Measurements from ENCODE around the gene DPF3.

DPF3 gene

DNA sequence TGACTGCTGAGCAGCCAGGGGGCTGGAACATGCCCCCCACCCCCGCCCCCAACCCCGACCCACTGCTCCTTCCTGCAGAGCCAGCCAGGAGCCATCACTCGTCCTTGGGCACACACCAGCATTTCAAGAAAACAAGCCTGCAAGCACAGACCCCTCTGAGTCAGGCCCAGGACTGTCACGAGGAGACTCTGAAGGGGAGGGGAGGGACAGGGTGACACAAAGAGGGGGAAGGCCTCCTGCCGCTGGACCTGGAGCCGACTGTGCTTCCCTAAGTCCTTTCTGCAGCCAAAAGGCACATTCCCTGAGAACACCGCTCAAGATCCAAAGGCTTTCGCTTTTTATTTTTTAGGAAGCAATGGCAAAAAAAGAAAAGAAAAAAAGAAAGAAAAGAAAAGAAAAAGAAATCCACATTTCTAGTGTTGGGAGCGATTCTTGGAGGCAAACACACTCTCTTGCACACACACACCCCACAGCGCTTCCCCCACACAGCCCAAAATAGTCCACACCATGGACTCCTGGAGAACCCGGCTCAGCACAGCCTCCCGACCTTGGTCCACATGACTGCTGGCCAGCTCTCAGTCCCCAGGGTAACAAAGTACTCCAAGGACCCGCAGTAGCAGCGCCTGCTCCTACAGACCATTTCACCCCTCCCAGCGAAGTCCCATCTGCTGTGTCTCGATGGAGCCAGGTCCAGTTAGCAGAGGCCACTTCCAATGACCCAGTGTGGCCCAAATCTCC lies 101.7 kb downstream of the DPF3 start:
- DNase-seq: no peak

DNA sequence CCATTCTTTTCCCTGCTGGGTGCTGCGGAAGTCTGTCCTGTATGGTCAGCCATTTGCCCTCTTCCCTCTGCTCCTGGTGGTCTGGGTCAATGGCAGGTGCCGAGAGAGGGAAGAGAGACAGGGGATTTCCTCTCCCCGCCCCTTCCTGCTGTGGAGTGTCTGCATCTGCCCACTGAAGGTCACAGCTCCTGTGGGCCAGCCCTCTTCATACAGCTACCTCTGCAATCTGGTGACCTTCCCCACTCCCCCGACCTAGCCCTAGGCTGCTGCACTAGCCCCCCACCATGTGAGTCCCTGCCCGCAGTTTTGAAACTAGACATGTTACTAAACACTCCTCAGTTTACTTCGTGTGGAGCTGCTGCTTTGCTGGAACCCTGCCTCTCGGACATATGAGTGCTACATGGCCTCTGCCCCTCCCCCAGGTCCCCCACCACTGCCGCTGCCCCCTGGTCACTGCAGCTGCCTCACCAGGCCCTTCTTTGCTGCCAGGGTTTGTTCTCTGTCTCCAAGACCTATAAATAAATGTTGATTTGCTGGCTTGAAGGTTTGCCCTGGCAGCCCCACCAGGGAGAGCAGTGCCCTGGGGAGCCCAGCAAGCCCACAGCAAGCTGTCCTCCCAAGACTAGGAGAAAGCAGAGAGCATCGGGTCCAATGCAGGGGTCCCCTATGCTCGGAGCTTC lies 102.9 kb downstream of the DPF3 start:
- no peak for DNase-seq

DNA sequence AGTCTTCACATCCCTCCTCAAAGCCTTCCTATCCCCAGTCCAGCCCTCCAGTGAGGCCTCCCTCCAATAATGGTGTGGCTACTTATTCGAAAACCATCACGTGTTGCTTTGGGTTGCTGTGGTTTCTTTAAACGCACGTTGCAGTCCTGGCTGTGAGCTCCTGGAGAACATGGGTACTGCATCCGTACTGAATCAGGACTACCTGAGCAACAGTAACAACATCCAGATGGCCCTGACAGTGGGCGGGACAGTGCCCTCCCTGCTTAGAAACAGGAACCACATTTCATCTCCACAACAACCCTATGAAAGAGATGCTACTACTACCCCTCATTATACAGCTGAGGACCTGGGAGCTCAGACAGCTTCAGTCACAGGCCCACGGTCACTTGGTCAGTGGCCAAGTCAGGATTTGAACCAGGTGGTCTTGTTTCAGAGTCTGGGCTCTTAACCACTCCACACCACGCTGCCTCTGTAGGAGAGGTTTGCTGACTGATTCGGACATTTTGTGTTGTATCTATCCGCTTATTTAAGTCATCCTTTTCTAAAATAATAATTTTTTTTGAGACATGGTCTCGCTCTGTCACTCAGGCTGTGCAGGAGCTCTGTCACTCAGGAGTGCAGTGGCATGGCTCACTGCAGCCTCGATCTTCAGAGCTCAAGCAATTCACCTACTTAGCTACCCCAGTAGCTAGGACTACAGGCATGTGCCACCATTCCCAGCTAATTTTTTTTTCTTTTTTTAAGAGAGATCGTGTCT lies 104.8 kb downstream of the DPF3 start:
- DNase-seq: no peak

DNA sequence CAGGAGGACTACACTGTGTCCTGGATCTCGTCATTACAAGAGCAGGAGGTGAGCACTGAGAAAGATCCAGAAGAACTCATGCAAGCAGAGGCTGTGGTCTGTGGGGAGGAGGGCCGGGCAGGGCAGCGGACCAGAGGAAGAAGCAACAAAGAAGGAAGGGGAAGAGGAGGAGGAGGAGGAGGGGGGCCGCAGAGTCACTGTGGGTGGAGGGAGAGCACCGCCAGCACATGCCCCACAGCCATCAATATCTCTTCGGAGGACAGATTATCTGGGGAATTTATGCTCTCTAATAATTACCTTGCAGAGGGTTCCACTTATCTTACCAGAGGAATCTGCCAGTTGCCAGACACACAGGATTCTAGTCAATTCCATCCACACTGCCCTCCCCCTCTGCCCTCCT lies 105.6 kb downstream of the DPF3 start:
- DNase-seq: no peak

DNA sequence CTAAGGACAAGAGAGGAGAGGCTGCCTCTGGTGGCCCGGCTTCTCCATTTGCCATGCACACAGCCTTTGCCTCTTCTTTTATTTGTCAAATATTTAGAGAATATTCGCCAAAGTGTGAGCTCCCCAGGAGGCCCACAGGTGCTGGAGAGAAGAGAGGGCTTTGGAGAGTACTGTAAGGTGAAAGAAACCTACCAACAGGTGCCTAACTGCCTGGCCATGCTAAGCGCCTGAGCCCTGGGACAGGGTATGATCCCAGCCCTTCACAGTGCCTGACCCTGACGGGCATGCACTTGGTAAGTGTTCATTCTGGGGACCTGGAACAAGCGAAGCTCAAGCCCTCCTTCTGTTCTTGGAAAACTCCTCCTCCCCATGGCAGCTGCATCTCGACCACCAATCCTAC lies 106.1 kb downstream of the DPF3 start:
- no peak for DNase-seq

DNA sequence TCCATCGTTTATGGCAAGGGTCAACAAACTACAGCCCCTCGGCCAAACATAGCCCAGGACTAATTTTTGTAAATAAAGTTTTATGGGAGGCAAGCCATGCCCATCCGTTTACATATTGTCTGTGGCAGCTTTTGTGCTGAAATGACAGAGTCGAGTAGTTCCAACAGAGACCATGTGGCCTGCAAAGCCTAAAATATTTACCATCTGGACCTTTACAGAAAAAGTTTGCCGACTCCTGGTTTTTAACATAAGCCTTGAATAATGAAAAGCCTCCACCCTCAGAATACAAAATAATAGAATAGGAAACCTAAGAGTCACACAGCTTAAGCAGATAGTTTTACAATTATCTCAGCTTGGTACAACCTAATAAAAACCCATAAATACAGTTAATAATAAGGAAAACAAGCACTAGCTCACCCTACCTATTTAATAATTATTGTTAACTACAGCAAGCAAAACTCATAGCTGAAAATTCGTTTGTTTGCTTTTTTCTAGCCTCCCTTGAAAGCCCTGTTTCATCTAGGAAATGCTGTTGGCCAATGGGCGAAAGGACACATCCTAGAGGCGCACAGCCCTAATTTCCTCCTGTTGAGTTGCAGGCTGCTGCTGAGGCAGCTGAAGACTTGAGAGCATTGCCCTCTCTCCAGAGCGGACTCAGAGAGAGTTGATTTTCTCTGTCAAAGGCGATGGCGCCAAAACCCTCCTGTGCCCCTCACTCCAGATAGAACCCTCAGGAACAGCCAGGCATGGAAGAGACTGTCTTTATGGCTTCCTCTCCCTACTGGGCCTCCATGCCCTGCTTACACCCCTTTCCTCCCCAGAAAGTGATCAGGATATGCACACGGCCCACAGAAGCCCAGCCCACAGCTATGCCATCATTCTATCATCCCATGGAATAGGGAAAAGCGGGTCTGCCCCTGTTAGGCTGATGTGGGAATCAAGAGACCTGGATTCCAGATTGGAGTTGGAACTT lies 107.2 kb downstream of the DPF3 start:
- DNase-seq: no peak

DNA sequence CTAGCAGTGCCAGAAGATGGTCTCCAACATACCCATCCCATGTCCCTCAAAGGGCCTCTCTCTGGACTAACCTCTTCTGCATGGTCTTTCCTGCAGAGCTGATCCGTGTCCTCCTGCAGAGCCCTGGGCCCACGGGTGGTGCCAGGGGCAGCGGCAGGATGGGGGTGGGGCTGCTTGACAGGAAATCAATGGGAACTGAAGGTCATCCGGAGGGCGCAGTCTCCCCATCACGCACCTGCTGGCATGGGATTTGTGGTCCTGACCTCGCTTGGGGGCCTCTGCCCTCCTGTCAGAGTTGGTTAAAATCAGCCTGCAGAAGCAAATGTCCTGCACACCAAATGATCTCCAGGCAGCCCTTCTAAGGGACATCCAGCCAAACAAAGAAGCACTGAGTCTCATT lies 110.2 kb downstream of the DPF3 start:
- DNase-seq: no peak

DNA sequence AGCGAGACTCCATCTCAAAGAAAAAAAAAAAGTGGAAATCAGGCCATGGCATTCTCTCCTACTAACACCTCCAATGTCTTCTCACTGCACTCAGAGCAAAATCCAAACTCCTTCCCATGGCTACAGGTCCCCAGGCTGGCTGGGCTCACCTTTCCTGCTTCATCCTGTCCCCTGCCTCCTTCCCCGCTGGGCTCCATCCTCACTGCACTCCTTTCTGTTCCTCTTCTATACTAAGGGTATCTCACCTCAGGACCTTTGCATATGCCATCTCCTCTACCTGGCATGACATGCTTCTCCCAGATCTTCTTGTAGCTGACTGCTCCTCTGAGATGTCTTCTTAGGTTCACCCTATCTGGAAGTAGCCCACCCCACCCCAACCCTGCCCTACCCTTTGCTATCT lies 111.1 kb downstream of the DPF3 start:
- no peak for DNase-seq

DNA sequence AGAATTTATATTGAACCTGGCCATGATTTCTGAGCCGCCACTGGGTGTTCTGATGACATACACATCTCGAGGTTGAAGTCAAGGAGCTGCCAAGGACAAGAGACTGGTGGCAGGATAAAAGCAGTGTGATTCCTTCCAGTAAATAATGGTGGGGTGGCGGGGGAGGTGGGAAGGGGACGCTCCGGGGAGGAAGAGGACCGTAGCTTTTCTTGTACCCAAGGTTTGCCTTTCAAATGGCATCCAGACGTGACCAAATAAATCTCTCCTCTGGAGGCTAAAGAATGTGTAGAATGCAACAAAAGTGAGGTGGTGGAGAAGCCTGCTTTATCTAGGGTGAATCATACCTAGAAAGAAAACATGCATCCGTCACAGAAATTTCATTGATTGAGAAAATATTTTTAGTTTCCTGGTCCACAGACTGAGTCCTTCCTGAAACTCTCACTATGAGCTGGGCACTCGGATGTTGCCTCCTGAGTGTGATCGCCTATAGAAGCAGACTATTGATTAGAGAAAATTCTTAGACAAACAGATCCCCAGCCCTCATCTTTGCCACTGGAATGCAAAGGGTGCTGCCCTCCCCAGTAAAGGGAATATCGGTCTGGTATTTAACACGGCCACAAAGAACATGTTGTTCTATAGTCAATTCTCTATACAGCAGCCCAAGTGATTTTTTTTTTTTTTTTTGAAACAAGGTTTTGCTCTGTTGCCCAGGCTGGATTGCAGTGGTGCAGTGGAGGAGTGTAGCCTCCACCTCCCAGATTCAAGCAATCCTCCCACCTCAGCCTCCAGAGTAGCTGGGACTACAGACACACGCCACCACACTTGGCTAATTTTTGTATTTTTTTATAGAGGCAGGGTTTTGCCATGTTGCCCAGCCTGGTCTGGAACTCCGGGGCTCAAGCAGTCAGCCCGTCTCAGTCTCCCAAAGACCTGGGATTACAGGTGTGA lies 112.1 kb downstream of the DPF3 start:
- DNase-seq: no peak

DNA sequence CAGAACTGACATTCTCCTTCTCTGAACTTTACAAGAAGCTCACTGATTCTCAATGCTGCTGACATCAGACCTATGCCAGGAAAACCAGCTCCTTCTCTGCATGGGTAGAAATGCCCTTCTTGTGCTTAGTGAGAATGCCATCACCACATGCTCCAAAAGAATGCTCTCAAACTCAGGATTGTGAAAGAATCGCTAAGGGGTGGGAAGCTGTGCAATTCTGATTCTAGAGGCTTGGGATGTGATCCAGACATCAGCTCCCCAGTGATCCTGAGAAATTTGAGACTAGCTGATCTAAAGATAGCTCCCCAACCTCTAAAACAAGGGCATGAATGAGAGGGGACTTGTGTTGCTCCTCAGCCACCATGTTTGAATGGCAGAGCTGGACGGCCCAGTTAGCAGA lies 113.2 kb downstream of the DPF3 start:
- no peak for DNase-seq

DNA sequence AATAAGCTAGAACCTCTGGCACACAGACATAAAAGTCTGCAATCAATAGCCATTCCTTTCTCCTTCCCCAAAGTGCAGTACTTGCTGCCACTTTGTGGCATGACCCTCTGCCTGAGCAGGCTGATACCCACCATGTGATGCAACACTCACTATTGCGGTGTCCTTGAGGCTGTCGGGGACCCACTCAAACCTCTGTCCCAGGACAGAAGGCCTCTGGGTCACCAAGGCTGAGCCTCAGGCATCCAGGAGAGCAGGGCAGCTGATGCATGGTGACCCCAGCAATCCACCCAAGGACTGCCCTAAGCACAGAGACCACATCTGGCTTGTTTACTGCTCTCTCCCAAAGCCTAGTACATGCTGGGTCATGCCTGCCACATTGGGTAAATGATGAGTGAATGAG lies 114.2 kb downstream of the DPF3 start:
- DNase-seq: no peak

DNA sequence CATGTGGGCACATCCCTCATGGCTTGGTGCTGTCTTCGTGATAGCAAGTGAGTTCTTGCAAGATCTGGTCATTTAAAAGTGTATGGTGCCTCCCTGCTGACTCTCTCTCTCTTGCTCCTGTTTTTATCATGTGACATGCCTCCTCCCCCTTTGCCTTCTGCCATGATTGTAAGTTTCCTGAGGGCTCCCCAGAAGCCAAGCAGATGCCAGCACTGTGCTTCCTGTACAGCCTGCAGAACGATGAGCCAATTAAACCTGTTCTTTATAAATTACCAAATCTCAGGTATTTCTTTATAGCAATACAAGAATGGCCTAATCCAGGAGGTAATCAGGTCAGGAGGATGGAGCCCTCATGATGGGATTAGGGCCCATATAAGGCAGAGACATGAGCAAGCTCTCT lies 116.3 kb downstream of the DPF3 start:
- DNase-seq: no peak

DNA sequence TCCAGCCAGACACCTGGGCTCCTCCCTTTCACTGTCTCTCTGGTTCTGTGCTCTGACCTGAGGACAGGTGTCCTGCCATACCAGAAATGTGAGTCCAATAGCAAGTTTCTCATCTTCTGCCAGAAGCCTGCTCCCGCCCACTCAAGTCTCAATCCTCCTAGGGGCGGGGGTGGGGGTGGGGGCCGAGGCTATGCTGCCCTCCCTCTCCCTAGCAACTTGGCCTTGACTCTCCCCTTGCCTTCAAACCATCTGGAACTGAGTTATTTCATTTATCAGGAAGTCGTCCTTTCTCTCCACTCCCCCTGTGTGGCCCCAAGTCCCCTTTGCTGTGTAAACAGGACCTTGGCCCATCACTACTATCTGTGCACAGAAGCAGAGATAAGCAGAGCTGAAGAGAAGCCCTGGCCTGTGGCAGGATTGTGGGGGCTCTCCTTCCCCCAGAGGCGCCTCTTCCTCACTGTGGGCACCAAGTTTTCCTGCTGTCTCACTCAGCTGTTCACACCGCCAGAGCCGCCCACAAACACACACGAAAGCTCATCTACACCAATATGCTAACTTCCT lies 117.1 kb downstream of the DPF3 start:
- no peak for DNase-seq

DNA sequence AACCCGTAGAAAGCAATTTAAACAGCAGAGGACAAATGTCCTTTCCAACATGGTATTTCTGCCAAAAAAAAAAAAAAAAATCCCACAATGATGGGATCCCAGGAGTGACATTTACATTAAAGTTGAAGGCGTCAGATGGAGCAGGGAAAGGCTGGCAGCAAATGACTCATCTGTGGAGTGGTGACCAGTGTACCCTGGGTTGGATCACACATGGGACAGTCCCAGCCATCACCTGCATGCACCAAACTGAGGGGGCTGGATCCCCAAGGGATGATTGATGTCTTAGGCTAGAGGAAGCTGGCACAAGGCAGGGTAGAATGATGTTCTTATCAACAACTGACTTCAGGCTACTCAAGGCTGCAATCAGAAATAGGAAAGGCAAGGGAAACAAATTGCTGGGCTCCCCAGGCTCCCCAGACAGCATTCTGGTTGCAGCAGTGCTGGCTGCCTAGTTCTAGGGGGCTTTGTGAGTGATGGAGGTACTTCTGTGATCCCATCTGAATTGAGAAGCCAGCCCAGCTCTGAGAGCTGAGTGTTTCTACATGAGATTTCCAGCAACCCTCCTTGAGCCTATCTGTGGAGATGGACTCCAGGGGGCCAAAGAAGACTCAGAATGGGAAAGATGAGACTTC lies 117.9 kb downstream of the DPF3 start:
- DNase-seq: no peak

DNA sequence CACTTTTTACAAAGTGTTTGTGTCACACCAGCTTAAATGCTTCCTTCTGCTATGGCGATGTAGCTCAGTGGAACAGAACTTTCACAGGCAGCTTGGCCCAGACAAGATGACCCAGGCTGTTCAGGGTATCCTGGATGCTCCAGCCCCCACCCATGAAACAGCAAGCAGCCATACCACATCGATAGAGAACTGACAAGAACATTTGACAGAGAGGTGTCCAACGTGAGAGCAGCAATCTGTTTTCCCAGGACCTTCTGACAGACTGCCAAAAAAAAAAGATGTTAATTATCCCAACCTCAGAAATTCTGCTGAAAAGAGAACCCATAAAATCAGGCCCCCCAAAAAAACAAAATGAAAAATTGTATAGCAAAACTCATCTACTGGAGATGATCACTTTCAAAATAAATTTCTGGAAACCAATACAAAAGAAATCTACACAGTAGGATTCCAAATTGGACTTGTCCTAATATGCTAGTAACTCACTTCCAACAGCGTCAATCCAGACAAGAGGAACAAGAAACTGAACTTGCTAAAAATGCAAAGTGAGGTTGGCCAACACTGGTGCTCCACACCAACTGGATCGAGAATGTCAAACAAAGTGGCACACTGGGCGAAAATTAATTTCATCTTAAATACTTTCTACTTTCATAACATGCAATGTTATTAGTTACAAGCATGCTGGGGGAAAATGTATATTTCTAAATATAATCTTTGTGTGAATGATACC lies 118.8 kb downstream of the DPF3 start:
- DNase-seq: no peak

DNA sequence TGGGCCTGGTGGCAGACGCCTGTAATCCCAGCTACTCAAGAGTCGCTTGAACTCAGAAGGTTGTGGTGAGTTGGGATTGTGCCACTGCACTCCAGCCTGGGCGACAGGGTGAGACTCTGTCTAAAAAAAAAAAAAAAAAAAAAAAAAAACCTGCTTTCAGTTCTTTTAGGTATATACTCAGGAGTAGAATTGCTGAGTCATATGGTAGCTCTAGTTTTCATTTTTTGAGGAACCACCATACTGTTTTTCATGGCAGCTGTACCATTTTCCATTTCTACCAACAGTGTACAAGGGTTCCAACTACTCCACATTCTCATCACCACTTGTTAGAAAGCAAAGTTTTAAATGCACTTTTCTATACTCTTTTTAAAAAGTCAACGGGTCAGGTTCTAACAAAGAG lies 119.8 kb downstream of the DPF3 start:
- DNase-seq: no peak

DNA sequence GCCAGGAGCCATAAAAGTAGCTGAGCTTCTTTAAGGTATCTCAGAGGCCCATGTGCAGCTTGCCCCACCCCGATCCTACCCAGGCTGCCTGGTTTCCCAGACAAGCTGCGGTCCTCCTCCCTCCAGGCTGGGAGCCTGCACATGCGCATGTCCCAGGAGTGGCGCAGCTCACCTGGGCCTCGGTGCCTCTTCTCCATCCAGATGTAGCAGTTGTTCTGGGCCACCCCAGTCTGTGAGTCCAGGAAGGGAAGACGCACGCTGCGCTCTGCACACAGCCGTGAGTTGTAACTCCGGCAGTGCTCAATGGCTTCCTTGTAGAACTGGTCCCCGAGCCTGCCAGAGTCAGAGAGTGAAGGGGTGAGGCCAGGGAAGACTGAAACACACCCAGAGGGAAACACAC lies 122.3 kb downstream of the DPF3 start:
- DNase-seq: no peak

DNA sequence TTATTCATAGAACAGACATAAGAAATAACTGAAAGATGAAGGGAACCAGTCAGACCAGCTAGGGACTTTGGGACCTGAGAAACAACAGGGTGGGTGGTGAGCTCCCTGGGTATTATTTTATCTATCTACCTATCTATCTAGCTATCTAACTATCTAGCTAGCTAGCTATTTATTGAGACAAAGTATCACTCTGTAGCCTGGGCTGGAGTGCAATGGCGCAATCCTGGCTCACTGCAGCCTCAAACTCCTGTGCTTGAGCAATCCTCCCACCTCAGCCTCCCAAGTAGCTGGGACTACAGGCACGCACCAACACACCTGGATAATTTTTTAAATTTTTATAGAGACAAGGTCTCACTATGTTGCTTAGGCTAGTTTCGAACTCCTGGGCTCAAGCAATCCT lies 127.6 kb downstream of the DPF3 start:
- no peak for DNase-seq

DNA sequence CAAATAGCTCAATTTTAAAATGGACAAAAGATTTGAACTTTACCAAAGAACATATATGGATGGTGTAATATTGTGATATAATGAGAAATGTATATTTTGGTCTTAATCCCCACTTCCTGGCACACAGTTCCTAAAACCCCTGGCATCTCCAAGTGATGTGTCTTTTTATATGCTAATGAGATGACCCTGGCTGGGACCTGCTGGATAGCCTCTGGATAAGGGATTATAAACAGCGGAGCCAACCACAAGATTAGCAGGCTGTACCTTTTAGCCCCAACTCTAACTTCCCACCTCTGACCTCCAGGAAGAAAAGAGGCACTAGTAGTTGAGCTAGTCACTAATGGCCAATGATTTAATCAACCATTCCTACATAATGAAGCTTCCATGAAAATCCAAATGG lies 130.0 kb downstream of the DPF3 start:
- no peak for DNase-seq

DNA sequence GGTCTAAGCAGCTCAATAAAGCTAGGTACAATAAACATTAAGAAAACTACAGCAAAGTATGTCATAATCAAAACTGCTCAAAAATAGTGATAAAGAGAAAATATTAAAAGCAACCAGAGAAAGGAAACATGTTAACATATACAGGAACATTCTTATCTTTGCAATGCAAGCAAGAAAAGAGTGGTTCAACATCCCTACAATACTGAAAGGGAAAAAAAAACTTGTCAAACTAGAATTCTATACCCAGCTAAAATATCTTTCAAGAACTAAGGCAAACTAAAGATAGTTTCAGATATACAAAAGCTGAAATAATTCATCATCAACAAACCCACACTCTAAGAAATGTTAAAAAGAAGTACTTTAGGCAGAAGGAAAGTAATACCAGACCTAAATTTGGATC lies 134.2 kb downstream of the DPF3 start:
- DNase-seq: no peak

Data from activated CD4-positive, CD25-positive, alpha-beta regulatory T cell (primary cell).